ENCODE measurements around the gene RASA1. TPM values are rescaled to one million over a fixed set of nuclear protein-coding genes. Genes with fewer than 3 reads are reported as not detected.

Gene RASA1
- total and polyA plus RNA-seq, 2 experiments from 2014 or later: 9.3 to 35.0 TPM

DNA sequence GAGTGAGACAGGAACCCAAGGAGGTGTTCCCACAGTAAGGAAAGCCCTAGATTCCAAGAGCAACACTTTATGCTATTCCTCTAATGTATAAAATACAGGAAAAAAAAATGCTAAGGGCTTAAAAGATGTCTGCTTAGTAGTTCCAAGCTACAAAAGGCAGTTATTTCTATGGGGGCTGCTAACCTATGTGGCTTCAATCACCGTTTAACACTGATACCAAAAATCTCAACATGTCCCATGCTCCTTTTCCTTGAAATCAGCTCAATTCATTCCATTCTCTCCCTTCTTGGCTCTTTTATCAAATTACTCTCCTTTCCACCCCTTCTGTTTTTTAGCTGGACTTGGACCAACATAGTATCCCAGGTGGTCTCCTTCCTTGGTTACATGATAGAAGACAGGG, 124.5 kb downstream of the RASA1 start (continued):
- TF ChIP-seq, protein P1, sequence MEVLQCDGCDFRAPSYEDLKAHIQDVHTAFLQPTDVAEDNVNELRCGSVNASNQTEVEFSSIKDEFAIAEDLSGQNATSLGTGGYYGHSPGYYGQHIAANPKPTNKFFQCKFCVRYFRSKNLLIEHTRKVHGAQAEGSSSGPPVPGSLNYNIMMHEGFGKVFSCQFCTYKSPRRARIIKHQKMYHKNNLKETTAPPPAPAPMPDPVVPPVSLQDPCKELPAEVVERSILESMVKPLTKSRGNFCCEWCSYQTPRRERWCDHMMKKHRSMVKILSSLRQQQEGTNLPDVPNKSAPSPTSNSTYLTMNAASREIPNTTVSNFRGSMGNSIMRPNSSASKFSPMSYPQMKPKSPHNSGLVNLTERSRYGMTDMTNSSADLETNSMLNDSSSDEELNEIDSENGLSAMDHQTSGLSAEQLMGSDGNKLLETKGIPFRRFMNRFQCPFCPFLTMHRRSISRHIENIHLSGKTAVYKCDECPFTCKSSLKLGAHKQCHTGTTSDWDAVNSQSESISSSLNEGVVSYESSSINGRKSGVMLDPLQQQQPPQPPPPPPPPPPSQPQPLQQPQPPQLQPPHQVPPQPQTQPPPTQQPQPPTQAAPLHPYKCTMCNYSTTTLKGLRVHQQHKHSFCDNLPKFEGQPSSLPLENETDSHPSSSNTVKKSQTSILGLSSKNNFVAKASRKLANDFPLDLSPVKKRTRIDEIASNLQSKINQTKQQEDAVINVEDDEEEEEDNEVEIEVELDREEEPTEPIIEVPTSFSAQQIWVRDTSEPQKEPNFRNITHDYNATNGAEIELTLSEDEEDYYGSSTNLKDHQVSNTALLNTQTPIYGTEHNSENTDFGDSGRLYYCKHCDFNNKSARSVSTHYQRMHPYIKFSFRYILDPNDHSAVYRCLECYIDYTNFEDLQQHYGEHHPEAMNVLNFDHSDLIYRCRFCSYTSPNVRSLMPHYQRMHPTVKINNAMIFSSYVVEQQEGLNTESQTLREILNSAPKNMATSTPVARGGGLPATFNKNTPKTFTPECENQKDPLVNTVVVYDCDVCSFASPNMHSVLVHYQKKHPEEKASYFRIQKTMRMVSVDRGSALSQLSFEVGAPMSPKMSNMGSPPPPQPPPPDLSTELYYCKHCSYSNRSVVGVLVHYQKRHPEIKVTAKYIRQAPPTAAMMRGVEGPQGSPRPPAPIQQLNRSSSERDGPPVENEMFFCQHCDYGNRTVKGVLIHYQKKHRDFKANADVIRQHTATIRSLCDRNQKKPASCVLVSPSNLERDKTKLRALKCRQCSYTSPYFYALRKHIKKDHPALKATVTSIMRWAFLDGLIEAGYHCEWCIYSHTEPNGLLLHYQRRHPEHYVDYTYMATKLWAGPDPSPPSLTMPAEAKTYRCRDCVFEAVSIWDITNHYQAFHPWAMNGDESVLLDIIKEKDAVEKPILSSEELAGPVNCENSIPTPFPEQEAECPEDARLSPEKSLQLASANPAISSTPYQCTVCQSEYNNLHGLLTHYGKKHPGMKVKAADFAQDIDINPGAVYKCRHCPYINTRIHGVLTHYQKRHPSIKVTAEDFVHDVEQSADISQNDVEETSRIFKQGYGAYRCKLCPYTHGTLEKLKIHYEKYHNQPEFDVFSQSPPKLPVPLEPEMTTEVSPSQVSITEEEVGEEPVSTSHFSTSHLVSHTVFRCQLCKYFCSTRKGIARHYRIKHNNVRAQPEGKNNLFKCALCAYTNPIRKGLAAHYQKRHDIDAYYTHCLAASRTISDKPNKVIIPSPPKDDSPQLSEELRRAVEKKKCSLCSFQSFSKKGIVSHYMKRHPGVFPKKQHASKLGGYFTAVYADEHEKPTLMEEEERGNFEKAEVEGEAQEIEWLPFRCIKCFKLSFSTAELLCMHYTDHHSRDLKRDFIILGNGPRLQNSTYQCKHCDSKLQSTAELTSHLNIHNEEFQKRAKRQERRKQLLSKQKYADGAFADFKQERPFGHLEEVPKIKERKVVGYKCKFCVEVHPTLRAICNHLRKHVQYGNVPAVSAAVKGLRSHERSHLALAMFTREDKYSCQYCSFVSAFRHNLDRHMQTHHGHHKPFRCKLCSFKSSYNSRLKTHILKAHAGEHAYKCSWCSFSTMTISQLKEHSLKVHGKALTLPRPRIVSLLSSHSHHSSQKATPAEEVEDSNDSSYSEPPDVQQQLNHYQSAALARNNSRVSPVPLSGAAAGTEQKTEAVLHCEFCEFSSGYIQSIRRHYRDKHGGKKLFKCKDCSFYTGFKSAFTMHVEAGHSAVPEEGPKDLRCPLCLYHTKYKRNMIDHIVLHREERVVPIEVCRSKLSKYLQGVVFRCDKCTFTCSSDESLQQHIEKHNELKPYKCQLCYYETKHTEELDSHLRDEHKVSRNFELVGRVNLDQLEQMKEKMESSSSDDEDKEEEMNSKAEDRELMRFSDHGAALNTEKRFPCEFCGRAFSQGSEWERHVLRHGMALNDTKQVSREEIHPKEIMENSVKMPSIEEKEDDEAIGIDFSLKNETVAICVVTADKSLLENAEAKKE (CRISPR knock-in tag; IDR thresholded peaks at IDR 0.05): no peak

DNA sequence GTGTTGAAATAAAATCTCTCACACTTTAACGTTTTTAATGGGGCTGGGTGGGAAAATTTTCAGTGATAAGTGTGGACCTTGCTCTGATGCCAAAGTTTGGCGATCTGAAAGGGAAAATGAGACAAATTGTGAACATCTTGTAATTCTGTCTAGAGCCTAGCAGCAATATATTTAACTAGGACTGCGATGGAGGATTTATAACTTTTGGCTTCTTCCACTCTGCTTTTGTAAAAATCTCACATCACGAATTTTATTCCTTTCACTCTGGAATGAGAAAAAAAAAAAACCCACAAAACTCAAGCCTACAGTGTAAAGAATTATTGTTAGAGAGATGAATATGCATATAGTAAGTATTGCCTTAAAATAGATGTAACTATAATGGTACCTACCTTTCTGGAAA, 125.1 kb downstream of the RASA1 start:
- no peak overlapping the region for H3K27ac ChIP-seq (ENCODE audit: low read depth)
- peaks cover 84% of the 10 kb centered on the region for H3K36me3 Mint-ChIP-seq (ENCODE audit: low read depth)
- H3K27me3 ChIP-seq (ENCODE audit: insufficient read depth): no peaks in the 10 kb centered on the region
- H3K9me3 Mint-ChIP-seq: no peaks in the 10 kb centered on the region
- no peaks in the 10 kb centered on the region for H3K4me1 Mint-ChIP-seq
- H3K27me3 Mint-ChIP-seq (ENCODE audit: insufficient read depth, low read depth, poor library complexity): no peaks in the 10 kb centered on the region
- H3K4me2 ChIP-seq: no peak overlapping the region
- no peak overlapping the region for H3K4me3 ChIP-seq
- no peak overlapping the region for H3K27ac Mint-ChIP-seq
- no peak overlapping the region for H3K4me3 Mint-ChIP-seq
- no peak overlapping the region for H2AFZ ChIP-seq
- no peaks in the 10 kb centered on the region for H3K9me2 ChIP-seq (ENCODE audit: insufficient read depth)
- H3K4me1 ChIP-seq (ENCODE audit: insufficient read depth): no peaks in the 10 kb centered on the region
- DNase-seq (ENCODE audit: low spot score) (no peak), ATAC-seq (no peak)
- H3F3A ChIP-seq (replicated peaks; ENCODE audit: low read depth): no peaks in the 10 kb centered on the region
- H3K36me3 ChIP-seq (ENCODE audit: insufficient read depth): peaks cover 55% of the 10 kb centered on the region
- no peaks in the 10 kb centered on the region for H3K79me2 ChIP-seq (replicated peaks; ENCODE audit: insufficient read depth)
- peaks cover 3% of the 10 kb centered on the region; the same call in 1 of the 2 replicates for H4K20me1 ChIP-seq (replicated peaks; ENCODE audit: insufficient read depth)
- TF ChIP-seq EZH2phosphoT487 (IDR thresholded peaks at IDR 0.05; ENCODE audit: unreplicated experiment) (no peak), EZH2 (IDR thresholded peaks at IDR 0.05; ENCODE audit: low read depth, unreplicated experiment) (no peak), ZNF331 (CRISPR knock-in tag; IDR thresholded peaks at IDR 0.05; ENCODE audit: low read depth) (no peak), POLR2AphosphoS5 (IDR thresholded peaks at IDR 0.05; ENCODE audit: low read depth) (no peak), NANOG (IDR thresholded peaks at IDR 0.05; ENCODE audit: borderline replicate concordance) (no peak), CREB1 (CRISPR knock-in tag; IDR thresholded peaks at IDR 0.05; ENCODE audit: low read depth) (no peak), STAT1 (IDR thresholded peaks at IDR 0.05; ENCODE audit: unreplicated experiment) (no peak)
- TF ChIP-seq, protein P1 (CRISPR knock-in tag; IDR thresholded peaks at IDR 0.05): no peak
- TF ChIP-seq, protein P2, sequence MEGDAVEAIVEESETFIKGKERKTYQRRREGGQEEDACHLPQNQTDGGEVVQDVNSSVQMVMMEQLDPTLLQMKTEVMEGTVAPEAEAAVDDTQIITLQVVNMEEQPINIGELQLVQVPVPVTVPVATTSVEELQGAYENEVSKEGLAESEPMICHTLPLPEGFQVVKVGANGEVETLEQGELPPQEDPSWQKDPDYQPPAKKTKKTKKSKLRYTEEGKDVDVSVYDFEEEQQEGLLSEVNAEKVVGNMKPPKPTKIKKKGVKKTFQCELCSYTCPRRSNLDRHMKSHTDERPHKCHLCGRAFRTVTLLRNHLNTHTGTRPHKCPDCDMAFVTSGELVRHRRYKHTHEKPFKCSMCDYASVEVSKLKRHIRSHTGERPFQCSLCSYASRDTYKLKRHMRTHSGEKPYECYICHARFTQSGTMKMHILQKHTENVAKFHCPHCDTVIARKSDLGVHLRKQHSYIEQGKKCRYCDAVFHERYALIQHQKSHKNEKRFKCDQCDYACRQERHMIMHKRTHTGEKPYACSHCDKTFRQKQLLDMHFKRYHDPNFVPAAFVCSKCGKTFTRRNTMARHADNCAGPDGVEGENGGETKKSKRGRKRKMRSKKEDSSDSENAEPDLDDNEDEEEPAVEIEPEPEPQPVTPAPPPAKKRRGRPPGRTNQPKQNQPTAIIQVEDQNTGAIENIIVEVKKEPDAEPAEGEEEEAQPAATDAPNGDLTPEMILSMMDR (conservative IDR thresholded peaks at IDR 0.05; ENCODE audit: low read depth in 2 of 2): no peak
